GM23338 (cell line): ENCODE data around the gene ACAD10. TPM values are rescaled to one million over a fixed set of nuclear protein-coding genes. Genes with fewer than 3 reads are reported as not detected.

Source experiments
- ETS1 ChIP-seq: IDR thresholded peaks from 2 replicates; pipeline ENCODE4 v1.6.1; 2016; ENCODE audit warnings: antibody characterized with exemption
- EZH2 ChIP-seq: fragments of 200-600 bp; sonication (generic); IDR thresholded peaks from one replicate; pipeline ENCODE4 v1.8.0; 2017; ENCODE audit warnings: antibody characterized with exemption, mild to moderate bottlenecking, low read depth; ENCODE audit not compliant: unreplicated experiment
- JUNB ChIP-seq: IDR thresholded peaks from one replicate; pipeline ENCODE4 v1.6.1; 2016; ENCODE audit warnings: antibody characterized with exemption; ENCODE audit not compliant: unreplicated experiment
- POLR2AphosphoS5 ChIP-seq: IDR thresholded peaks from 2 replicates; pipeline ENCODE4 v1.6.1; 2016; ENCODE audit warnings: antibody characterized with exemption, low read depth
- ZNF462 ChIP-seq: fragments of 250-450 bp; sonication (Bioruptor Pico); IDR thresholded peaks from 2 replicates; pipeline ENCODE4 v1.5.0; 2020; ENCODE audit warnings: mild to moderate bottlenecking, moderate library complexity
- polyA plus RNA-seq: library from polyadenylated mRNA; unstranded; fragments of >200 nt; fragmentation: Nextera tagmentation; extraction: Ambion mirVana; gene quantifications from 2 replicates; pipeline ENCODE4 v1.2.1, GENCODE V29; 2016
- total RNA-seq: library from RNA; depleted of rRNA; stranded (reverse); fragments of >200 nt; shearing (Covaris generic); gene quantifications from 2 replicates; pipeline ENCODE4 v1.2.3, GENCODE V29; 2014
- TF ChIP-seq, protein P1 (sequence below): IDR thresholded peaks from one replicate; pipeline ENCODE4 v1.6.1; 2018; ENCODE audit warnings: antibody characterized with exemption; ENCODE audit not compliant: unreplicated experiment

ACAD10 gene
- total and polyA plus RNA-seq, 2 experiments from 2014 or later = 16.3 to 23.1 TPM

- TF ChIP-seq ZNF462 (no peak), JUNB (no peak), ETS1 (no peak), POLR2AphosphoS5 (no peak), EZH2 (no peak)
- TF ChIP-seq, protein P1, sequence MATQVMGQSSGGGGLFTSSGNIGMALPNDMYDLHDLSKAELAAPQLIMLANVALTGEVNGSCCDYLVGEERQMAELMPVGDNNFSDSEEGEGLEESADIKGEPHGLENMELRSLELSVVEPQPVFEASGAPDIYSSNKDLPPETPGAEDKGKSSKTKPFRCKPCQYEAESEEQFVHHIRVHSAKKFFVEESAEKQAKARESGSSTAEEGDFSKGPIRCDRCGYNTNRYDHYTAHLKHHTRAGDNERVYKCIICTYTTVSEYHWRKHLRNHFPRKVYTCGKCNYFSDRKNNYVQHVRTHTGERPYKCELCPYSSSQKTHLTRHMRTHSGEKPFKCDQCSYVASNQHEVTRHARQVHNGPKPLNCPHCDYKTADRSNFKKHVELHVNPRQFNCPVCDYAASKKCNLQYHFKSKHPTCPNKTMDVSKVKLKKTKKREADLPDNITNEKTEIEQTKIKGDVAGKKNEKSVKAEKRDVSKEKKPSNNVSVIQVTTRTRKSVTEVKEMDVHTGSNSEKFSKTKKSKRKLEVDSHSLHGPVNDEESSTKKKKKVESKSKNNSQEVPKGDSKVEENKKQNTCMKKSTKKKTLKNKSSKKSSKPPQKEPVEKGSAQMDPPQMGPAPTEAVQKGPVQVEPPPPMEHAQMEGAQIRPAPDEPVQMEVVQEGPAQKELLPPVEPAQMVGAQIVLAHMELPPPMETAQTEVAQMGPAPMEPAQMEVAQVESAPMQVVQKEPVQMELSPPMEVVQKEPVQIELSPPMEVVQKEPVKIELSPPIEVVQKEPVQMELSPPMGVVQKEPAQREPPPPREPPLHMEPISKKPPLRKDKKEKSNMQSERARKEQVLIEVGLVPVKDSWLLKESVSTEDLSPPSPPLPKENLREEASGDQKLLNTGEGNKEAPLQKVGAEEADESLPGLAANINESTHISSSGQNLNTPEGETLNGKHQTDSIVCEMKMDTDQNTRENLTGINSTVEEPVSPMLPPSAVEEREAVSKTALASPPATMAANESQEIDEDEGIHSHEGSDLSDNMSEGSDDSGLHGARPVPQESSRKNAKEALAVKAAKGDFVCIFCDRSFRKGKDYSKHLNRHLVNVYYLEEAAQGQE = no peak
Observed at GRCh38 chr12:111748151-111748672, 62.4 kb downstream of the ACAD10 start (continued).
